ENCODE results near the gene AGAP3. TPM values are rescaled to one million over a fixed set of nuclear protein-coding genes. Genes with fewer than 3 reads are reported as not detected.

The AGAP3 gene
- polyA plus RNA-seq, 1 donor (not counting 4 experiments of a cell fraction or from before 2014, with no cell fraction given) = 64.3 TPM

GRCh38 chr7:151192002-151192539 lies 105.8 kb downstream of the AGAP3 start:
- Histone ChIP-seq H3K36me3 (ENCODE audit: control insufficient read depth in 2 of 2, extremely low read depth in 1 of 2, insufficient read depth in 2 of 2, low read length in 2 of 2) (no peaks in the 10 kb centered on the region), H3K4me2 (ENCODE audit: control insufficient read depth, extremely low read depth, insufficient read depth, low read depth, low read length) (no peak overlapping the region), H3K9me3 (ENCODE audit: control insufficient read depth, low read depth, low read length) (no peaks in the 10 kb centered on the region), H3K27ac (ENCODE audit: control insufficient read depth, insufficient read depth, low read length) (no peak overlapping the region), H3K4me3 (ENCODE audit: control insufficient read depth in 2 of 3, extremely low read depth in 1 of 3, insufficient read depth in 2 of 3, low read depth in 1 of 3, low read length in 3 of 3) (no peak overlapping the region), H3K9ac (ENCODE audit: control insufficient read depth, extremely low read depth, insufficient read depth, low read length) (no peak overlapping the region), H2AFZ (ENCODE audit: control insufficient read depth, low read length) (no peak overlapping the region), H3K4me1 (ENCODE audit: control insufficient read depth, extremely low read depth, insufficient read depth, low read length) (no peaks in the 10 kb centered on the region), H3K9me1 (ENCODE audit: control insufficient read depth, extremely low read depth, insufficient read depth, low read length) (no peaks in the 10 kb centered on the region), H3K27me3 (ENCODE audit: control insufficient read depth, extremely low read depth, insufficient read depth, low read length) (peaks cover 44% of the 10 kb centered on the region), H4K20me1 (ENCODE audit: control insufficient read depth, extremely low read depth, insufficient read depth, low read length) (no peaks in the 10 kb centered on the region), H3K79me2 (ENCODE audit: control insufficient read depth, insufficient read depth, low read length) (no peaks in the 10 kb centered on the region)
- FAIRE-seq (no peak), DNase-seq (ENCODE audit: low read depth, low spot score) (no peak)
- TF ChIP-seq EZH2 (IDR thresholded peaks at IDR 0.05; ENCODE audit: low read length) = no peak
- no peak for TF ChIP-seq CTCF (optimal IDR thresholded peaks at IDR 0.05 in 1 of 3, IDR thresholded peaks at IDR 0.05 in 1 of 3, conservative IDR thresholded peaks at IDR 0.05 in 1 of 3; ENCODE audit: extremely low read depth in 1 of 3, insufficient read depth in 2 of 3, low read length in 3 of 3)
- dilution Hi-C loops (cut with MboI; ENCODE audit: extremely low pct_ligation_motif_present, low sequenced_read_pairs) = no loop called here

- Histone ChIP-seq H3K79me2 (ENCODE audit: control insufficient read depth, insufficient read depth, low read length) (no peaks in the 10 kb centered on the region), H3K9me3 (ENCODE audit: control insufficient read depth, low read depth, low read length) (no peaks in the 10 kb centered on the region), H3K9me1 (ENCODE audit: control insufficient read depth, extremely low read depth, insufficient read depth, low read length) (no peaks in the 10 kb centered on the region), H3K27me3 (ENCODE audit: control insufficient read depth, extremely low read depth, insufficient read depth, low read length) (peaks cover 36% of the 10 kb centered on the region), H2AFZ (ENCODE audit: control insufficient read depth, low read length) (no peak overlapping the region), H3K9ac (ENCODE audit: control insufficient read depth, extremely low read depth, insufficient read depth, low read length) (no peak overlapping the region), H3K4me3 (ENCODE audit: control insufficient read depth in 2 of 3, extremely low read depth in 1 of 3, insufficient read depth in 2 of 3, low read depth in 1 of 3, low read length in 3 of 3) (no peak overlapping the region), H4K20me1 (ENCODE audit: control insufficient read depth, extremely low read depth, insufficient read depth, low read length) (no peaks in the 10 kb centered on the region), H3K36me3 (ENCODE audit: control insufficient read depth in 2 of 2, extremely low read depth in 1 of 2, insufficient read depth in 2 of 2, low read length in 2 of 2) (no peaks in the 10 kb centered on the region), H3K4me1 (ENCODE audit: control insufficient read depth, extremely low read depth, insufficient read depth, low read length) (no peaks in the 10 kb centered on the region), H3K27ac (ENCODE audit: control insufficient read depth, insufficient read depth, low read length) (no peak overlapping the region), H3K4me2 (ENCODE audit: control insufficient read depth, extremely low read depth, insufficient read depth, low read depth, low read length) (no peak overlapping the region)
- dilution Hi-C loops (cut with MboI; ENCODE audit: extremely low pct_ligation_motif_present, low sequenced_read_pairs) = no loop called here
- no peak for FAIRE-seq
- TF ChIP-seq CTCF (optimal IDR thresholded peaks at IDR 0.05 in 1 of 3, IDR thresholded peaks at IDR 0.05 in 1 of 3, conservative IDR thresholded peaks at IDR 0.05 in 1 of 3; ENCODE audit: extremely low read depth in 1 of 3, insufficient read depth in 2 of 3, low read length in 3 of 3) (no peak), EZH2 (IDR thresholded peaks at IDR 0.05; ENCODE audit: low read length) (no peak)
- no peak for DNase-seq (ENCODE audit: low read depth, low spot score)
Observed at GRCh38 chr7:151193203-151193978, 107.1 kb downstream of the AGAP3 start.

Other genes with a start within 250 kb of the AGAP3 start
- gene AOC1, start 234.0 kb upstream of the AGAP3 start, polyA plus RNA-seq = not detected in 3 replicates
- 0.03 TPM in 1 of 3 replicates, not detected in the others for gene KCNH2, start 108.2 kb upstream of the AGAP3 start, polyA plus RNA-seq
- 0.77 to 1.2 TPM (median 0.95 TPM) in 3 replicates for gene NOS3, start 95.5 kb upstream of the AGAP3 start, polyA plus RNA-seq
- 0.12 to 0.21 TPM (median 0.19 TPM) in 3 replicates for gene ATG9B, start 62.0 kb upstream of the AGAP3 start, polyA plus RNA-seq
- gene ABCB8, start 58.0 kb upstream of the AGAP3 start, polyA plus RNA-seq = 15.5 to 25.2 TPM (median 24.6 TPM) in 3 replicates
- 0.24 to 0.97 TPM (median 0.35 TPM) in 3 replicates for gene ASIC3, start 37.9 kb upstream of the AGAP3 start, polyA plus RNA-seq
- 19.3 to 26.3 TPM (median 22.8 TPM) in 3 replicates for gene CDK5, start 28.6 kb upstream of the AGAP3 start, polyA plus RNA-seq
- 33.8 to 49.5 TPM (median 45.7 TPM) in 3 replicates for gene SLC4A2, start 26.9 kb upstream of the AGAP3 start, polyA plus RNA-seq
- gene FASTK, start 5.7 kb upstream of the AGAP3 start, polyA plus RNA-seq = 27.2 to 39.3 TPM (median 31.4 TPM) in 3 replicates
- 12.2 to 22.3 TPM (median 14.6 TPM) in 3 replicates for gene TMUB1, start 3.0 kb upstream of the AGAP3 start, polyA plus RNA-seq
- gene GBX1, start 81.2 kb downstream of the AGAP3 start, polyA plus RNA-seq = not detected in 3 replicates
- not detected in 3 replicates for gene ASB10, start 100.8 kb downstream of the AGAP3 start, polyA plus RNA-seq
- not detected in 3 replicates for gene H2BK1, start 124.0 kb downstream of the AGAP3 start, polyA plus RNA-seq
- 33.3 to 68.6 TPM (median 43.6 TPM) in 3 replicates for gene ABCF2, start 140.7 kb downstream of the AGAP3 start, polyA plus RNA-seq
- gene CHPF2, start 146.0 kb downstream of the AGAP3 start, polyA plus RNA-seq = 16.2 to 33.0 TPM (median 26.0 TPM) in 3 replicates
- gene SMARCD3, start 162.2 kb downstream of the AGAP3 start, polyA plus RNA-seq = 3.0 to 6.0 TPM (median 3.1 TPM) in 3 replicates